Measurements from ENCODE around the gene ELAVL2. TPM values are rescaled to one million over a fixed set of nuclear protein-coding genes. Genes with fewer than 3 reads are reported as not detected.

Gene ELAVL2
- total RNA-seq, 1 experiment from 2014 or later, result 16.8 TPM

DNA sequence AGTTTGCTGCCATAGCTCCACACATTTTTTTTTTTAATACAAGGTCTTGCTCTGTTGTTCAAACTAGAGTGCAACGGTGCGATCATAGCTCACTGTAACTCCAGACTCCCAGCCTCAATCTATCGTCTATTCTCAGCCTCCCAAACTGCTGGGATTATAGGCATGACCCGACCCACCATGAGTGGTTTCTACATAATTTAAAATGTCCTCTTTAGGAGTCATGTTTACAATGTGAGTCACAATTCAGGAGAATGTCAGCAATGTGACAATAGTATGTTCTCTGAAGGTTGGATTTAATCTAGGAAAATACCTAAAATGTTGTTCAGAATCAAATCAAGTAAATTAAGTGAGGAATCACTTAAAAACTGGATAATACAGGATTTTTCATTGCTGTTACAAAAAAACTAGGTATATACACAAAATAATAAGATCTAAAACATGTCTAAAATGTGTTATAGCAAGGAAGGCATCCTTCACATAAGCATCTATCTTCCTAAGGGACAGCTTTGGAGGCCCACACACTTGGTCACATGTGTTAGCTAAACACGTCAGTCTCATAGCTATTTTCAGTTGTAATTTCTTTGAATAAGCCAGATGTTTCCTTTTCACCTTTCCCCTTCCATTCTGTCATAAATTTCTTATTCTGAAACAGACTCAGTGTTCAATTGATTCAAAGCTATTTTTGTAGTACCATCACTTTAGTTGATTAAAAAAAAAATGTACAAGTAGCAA, 30.0 kb upstream of the ELAVL2 start:
- Mint-ChIP-seq H3K27me3 (ENCODE audit: low read depth) (peaks cover 17% of the 10 kb centered on the region), H3K36me3 (ENCODE audit: insufficient read depth in 1 of 3, low read depth in 3 of 3) (no peaks in the 10 kb centered on the region; a peak in 3 of 7 replicates), H3K27ac (no peak overlapping the region), H3K4me3 (no peak overlapping the region), H3K9me3 (no peaks in the 10 kb centered on the region; a peak in 1 of 5 replicates), H3K4me1 (peaks cover 8 to 11% of the 10 kb centered on the region in 2 experiments)
- Histone ChIP-seq H3K23ac (ENCODE audit: insufficient read length, low read depth, low read length) (no peak overlapping the region), H2BK20ac (ENCODE audit: low read depth, low read length, poor library complexity, severe bottlenecking) (no peak overlapping the region), H4K5ac (ENCODE audit: insufficient read length, low read depth, low read length) (no peak overlapping the region), H3K4ac (ENCODE audit: low read depth, low read length) (no peak overlapping the region), H2BK5ac (ENCODE audit: insufficient read length, low read length) (no peak overlapping the region), H3K18ac (ENCODE audit: insufficient read length, low read depth, low read length) (no peak overlapping the region), H3K79me2 (ENCODE audit: insufficient read depth, low read length) (no peaks in the 10 kb centered on the region), H3K9me3 (ENCODE audit: control insufficient read depth, low read depth, low read length) (no peaks in the 10 kb centered on the region), H3K23me2 (ENCODE audit: insufficient read length, low read depth, low read length, poor library complexity, severe bottlenecking) (peaks cover 5% of the 10 kb centered on the region), H3K4me1 (ENCODE audit: insufficient read depth, low read length) (peaks cover 3% of the 10 kb centered on the region; the same call in 1 of the 2 replicates), H4K91ac (ENCODE audit: insufficient read length, low read depth, low read length) (no peak overlapping the region), H4K20me1 (ENCODE audit: control insufficient read depth, insufficient read depth, insufficient read length) (no peaks in the 10 kb centered on the region), H4K8ac (replicated peaks; ENCODE audit: insufficient read length, low read depth, low read length) (no peak overlapping the region), H3K9ac (ENCODE audit: extremely low read depth, insufficient read length, low read length) (no peak overlapping the region), H2AFZ (ENCODE audit: low read length) (no peak overlapping the region), H3K27me3 (ENCODE audit: insufficient read depth, low read length) (no peaks in the 10 kb centered on the region; the same call in 1 of the 2 replicates), H3K79me1 (ENCODE audit: insufficient read depth, low read depth, low read length, poor library complexity, severe bottlenecking) (no peaks in the 10 kb centered on the region), H2BK120ac (ENCODE audit: low read depth, low read length, poor library complexity, severe bottlenecking) (no peak overlapping the region), H3K4me2 (ENCODE audit: insufficient read depth, insufficient read length, low read length) (no peak overlapping the region), H3K27ac (ENCODE audit: insufficient read length, low read depth, low read length) (no peak overlapping the region), H3K56ac (ENCODE audit: insufficient read length, low read depth, low read length) (no peak overlapping the region), H2BK12ac (ENCODE audit: insufficient read length, low read depth, low read length) (no peak overlapping the region), H2BK15ac (ENCODE audit: low read depth, low read length) (no peak overlapping the region), H3K14ac (ENCODE audit: insufficient read depth, low read length) (no peak overlapping the region), H3T11ph (ENCODE audit: low read length) (no peak overlapping the region), H2AK5ac (ENCODE audit: insufficient read length, low read length) (no peak overlapping the region)
- TF ChIP-seq CTCF (conservative IDR thresholded peaks at IDR 0.05), result no peak
- no CpG with 5 or more reads among the region's 5 CpGs for WGBS (ENCODE audit: extremely low coverage, insufficient read length, low lambda C conversion rate)
- no peak for DNase-seq
